GM04503 (cell line): ENCODE data around the gene HAO2.
A peak's percentile ranks its signal among the peaks of the same experiment; 100 is the strongest.
"Not testable (repeated sequence)": the region's sequence is repeated elsewhere in the genome, so short reads cannot be mapped to it uniquely, and the experiment has no call there.

Experiments
- DNase-seq: peaks from one replicate; pipeline ENCODE4 v3.0.0-alpha.2; 2012; ENCODE audit warnings: low read depth

HAO2 gene

GRCh38 chr1:119368554-119368953, at the start of gene HAO2:
Gene HAO2 (plus strand): TSS chr1:119368785. CDS start chr1:119381086, 12,301 bp downstream.
- no peak for DNase-seq

DNA sequence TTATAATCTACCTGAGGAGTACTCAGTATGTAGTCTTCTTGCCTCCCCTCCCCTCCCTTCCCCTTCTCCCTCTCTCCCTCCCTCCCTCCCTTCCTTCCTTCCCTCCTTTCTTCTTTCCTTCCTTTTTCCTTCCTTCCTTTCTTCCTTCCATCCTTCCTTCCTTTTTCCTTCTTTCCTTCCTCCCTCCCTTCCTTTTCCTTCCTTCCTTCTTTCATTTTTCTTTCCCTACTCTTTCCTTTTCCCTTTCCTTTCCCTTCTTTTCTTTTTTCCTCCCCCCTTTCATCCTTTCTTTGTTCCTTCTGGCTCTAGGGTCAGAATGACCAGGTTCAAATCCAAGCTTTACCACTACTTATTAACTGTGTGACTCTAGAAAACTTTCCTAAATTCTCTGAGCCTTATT, 48.5 kb upstream of the HAO2 start:
- no peak for DNase-seq

DNA sequence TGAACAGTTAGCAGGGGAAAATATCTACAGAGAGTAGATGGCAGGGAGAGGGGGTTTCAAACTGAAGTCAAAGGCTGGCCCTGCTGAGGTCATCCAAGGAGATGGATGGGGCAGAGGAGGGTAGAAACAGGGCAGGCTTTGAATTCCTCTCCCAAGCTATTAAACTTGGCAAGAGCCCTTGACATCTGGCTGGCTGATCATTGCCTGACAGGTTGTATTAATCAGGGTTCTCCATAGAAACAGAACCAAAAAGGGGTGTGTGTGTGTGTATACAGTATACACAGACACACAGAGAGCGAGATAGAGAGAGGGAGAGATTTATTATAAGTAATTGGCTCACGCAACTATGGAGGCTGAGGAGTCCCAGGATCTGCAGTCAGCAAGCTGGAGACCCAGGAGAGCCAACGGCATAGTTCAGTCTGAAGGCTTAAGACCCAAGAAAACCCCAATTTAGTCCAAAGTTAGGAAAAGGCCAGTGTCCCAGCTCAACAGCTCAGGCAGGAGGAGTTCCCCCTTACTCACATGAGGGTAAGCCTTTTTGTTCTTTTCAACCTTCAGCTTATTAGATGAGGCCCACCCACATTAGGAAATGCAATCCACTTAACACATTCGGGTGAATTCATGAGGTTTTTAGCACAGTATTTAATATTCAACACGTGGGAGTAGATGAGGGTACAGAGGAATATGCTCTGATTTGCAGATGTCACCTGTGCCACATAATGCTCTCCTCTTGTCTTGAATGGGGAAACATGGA, 46.7 kb upstream of the HAO2 start:
- DNase-seq: no peak

DNA sequence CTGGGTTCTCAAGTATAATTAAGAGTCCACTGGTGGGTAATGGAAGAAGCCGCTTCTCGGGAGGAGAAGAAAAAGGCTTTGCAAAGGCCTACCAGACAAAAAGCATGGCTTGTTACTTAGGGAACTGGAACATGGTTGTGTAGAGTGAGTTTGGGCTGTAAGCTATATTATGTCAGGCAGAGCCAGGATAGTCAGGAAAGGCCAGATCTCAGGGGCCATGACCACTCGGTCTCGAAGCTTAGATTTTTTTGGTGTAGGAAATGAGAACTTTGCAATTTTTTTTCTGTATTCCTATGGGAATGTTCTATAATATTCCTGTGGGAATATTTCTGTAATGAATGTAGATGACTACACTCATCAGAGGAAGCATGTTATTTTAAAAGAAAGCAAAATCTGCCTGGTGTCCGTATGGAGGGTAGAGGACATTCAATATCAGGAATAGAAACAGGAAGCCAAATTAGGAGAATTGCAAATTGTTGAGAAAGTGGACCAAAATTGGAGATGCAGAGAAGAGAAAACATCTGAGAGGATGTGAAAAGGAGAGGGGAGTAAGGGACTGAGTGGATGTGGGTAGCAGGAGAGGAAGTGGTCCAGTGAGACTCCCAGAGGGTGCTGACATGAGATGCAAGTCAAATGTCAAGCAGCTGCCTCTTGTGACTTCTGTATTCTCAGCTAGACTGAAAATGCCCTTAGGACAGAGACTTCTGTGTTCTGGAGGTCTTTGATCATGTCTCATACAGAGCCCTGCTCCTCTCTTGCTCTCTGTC, 45.2 kb upstream of the HAO2 start:
- DNase-seq: no peak

DNA sequence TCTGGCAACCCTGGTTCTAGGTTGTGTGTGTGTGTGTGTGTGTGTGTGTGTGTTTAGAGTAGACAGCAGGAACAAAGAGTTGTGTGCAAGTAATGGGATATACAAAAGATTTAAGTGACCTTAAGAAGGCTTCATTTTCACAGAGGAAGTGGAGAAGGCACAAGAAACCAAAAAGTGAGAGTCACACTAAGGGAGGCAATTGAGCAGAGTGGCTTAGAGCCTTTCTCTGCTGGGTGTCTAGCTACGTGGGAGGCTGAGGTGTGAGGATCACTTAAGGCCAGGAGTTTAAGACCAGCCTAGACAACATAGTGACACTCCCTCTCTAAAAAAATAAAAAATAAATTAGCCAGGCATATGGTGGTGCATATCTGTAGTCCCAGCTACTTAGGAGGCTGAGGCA, 44.4 kb upstream of the HAO2 start:
- DNase-seq: no peak

- no peak for DNase-seq
Measured at GRCh38 chr1:119326251-119326650, 42.3 kb upstream of the HAO2 start.

- no peak for DNase-seq
Measured at GRCh38 chr1:119327094-119327449, 41.5 kb upstream of the HAO2 start.

- peak; percentile 12 for DNase-seq
Measured at GRCh38 chr1:119327450-119328155, 41.0 kb upstream of the HAO2 start.

DNA sequence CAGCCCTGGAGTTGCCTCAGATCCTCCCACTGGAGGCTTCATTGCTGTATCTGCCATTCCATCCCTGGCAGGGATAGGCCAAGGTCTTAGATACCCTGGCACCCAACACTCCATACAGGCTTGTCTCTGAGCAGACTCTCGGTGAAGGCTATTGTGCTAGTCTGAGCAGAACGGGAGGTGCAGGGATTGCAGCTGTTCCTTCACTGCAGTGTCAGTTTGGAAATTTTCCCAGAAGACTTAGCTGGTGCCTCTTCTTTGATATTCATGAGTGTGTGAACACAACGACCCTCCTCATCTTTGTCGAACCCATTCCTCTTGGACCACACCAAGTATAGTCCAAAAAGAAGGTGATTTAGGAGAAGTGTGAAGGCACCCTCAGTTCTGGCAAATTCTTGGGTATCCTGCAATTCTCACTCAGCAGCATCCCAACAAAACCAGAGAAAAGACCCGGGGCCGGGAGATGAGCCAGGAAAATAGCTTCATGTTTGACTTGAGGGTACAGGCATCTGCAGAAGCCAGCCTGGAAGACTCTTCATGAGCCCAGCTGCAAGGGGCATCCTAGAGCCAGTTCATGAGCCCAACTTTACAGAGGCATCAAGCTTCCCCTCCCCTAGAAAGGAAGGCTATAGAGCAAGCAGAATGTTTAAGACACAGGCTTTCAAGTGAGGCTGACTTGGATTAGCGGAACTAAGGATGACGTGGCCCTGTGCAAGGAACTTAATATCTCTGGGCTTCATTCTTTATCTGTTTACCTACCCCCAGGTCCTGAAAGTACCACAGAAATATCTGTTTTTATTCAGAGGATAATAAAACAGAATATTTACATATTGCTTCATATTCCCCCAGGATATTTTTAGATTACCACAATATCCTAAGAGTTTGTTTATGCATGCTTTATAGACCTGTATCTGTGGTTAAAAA, 38.8 kb upstream of the HAO2 start:
- no peak for DNase-seq

GRCh38 chr1:119330466-119331189, 38.0 kb upstream of the HAO2 start:
- peak; percentile 11 for DNase-seq

- no peak for DNase-seq
Measured at GRCh38 chr1:119331190-119331515, 37.4 kb upstream of the HAO2 start.

DNA sequence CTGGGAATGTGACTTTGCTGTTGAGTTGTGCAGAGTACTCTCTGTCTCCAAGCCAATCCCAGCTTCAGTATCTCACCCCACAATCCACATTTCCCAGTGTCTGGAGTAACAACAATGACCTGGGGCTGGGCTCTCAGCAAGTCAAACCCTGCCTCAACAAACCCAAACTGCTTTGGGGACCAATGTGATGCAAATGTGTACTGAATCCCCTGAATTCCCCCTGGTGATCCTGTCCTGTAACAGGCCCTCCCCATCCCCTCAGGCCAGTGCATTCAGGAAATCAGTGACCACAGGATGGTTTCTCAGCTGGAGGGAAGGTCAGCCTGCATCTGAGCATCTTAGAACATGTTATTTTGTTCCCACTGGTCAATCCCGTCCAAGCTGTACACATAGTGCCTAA, 36.7 kb upstream of the HAO2 start:
- DNase-seq: no peak

DNA sequence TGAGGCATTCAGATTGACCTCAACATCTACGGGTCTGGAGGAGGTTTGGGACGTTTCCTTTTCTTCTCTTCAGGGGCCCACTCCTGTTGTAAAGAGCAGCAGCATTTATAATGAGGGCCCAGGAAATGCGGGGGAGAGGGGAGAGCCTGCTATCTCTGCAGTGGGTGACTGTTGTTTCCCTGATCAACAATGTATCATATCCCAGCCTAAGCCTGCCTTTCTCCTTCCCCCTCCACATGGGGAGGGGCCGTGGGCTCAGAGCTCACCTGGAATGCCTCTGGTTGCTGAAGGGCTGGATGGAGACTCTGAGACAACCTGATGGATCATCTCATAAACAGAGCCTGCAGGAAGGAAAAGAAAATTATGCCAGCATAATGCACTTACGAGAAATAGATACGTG, 36.0 kb upstream of the HAO2 start:
- DNase-seq: no peak

- DNase-seq: no peak
Measured at GRCh38 chr1:119333163-119333896, 35.3 kb upstream of the HAO2 start.

DNA sequence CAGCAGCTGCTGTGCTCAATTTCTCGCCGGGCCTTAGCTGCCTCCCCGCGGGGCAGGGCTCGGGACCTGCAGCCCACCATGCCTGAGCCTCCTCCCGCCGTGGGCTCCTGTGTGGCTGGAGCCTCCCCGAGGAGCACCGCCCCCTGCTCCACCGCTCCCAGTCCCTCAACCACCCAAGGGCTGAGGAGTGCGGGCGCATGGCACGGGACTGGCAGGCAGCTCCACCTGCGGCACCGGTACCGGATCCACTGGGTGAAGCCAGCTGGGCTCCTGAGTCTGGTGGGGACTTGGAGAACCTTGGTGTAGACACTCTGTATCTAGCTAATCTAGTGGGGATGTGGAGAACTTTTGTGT, 34.7 kb upstream of the HAO2 start:
- not testable (repeated sequence) for DNase-seq

- no peak for DNase-seq
Measured at GRCh38 chr1:119336848-119337247, 31.7 kb upstream of the HAO2 start.

DNA sequence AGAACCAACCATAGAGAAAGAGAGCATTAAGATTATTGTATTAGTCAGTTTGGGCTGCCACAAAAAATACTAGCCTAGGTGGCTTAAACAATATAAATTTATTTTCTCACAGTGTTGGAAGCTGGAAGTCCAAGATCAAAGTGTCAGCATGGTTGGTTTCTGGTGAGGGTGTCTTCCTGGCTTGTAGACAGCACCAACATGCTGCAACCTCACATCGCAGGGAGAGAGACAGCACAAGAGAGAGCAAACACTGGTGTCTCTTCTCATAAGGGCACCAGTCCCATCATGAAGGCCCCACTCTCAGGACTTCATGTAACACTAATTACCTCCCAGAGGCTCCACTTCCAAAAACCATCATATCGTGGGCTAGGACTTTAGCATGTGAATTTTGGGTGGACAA, 30.6 kb upstream of the HAO2 start:
- DNase-seq: no peak

- no peak for DNase-seq
Measured at GRCh38 chr1:119338757-119339156, 29.8 kb upstream of the HAO2 start.

GRCh38 chr1:119340861-119341261, 27.7 kb upstream of the HAO2 start:
- no peak for DNase-seq

GRCh38 chr1:119341372-119341947, 27.1 kb upstream of the HAO2 start:
- no peak for DNase-seq
